ENCODE data around the gene TRIM8.

GRCh38 chr10:102633848-102634247 is 10.4 kb upstream of the TRIM8 start:
- TF ChIP-seq, protein P1, sequence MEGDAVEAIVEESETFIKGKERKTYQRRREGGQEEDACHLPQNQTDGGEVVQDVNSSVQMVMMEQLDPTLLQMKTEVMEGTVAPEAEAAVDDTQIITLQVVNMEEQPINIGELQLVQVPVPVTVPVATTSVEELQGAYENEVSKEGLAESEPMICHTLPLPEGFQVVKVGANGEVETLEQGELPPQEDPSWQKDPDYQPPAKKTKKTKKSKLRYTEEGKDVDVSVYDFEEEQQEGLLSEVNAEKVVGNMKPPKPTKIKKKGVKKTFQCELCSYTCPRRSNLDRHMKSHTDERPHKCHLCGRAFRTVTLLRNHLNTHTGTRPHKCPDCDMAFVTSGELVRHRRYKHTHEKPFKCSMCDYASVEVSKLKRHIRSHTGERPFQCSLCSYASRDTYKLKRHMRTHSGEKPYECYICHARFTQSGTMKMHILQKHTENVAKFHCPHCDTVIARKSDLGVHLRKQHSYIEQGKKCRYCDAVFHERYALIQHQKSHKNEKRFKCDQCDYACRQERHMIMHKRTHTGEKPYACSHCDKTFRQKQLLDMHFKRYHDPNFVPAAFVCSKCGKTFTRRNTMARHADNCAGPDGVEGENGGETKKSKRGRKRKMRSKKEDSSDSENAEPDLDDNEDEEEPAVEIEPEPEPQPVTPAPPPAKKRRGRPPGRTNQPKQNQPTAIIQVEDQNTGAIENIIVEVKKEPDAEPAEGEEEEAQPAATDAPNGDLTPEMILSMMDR (conservative IDR thresholded peaks at IDR 0.05; ENCODE audit: low read depth, low read length): no peak
- no peak for TF ChIP-seq EZH2phosphoT487 (IDR thresholded peaks at IDR 0.05; ENCODE audit: borderline replicate concordance, low read length)
- TF ChIP-seq EZH2 (IDR thresholded peaks at IDR 0.05; ENCODE audit: low read length, unreplicated experiment): no peak

Data from PC-3 (cell line).